Inferior parietal cortex (tissue), 1 donor: ENCODE results near the gene TUBA3D.
"Not testable (repeated sequence)": the region's sequence is repeated elsewhere in the genome, so short reads cannot be mapped to it uniquely, and the experiment has no call there.

Experiments
- DNase-seq: peaks from one replicate; pipeline ENCODE4 v3.0.0-alpha.2; 2016; ENCODE audit errors: extremely low spot score

Gene TUBA3D

GRCh38 chr2:131475831-131476230, at the start of gene TUBA3D:
Gene TUBA3D (plus strand): TSS chr2:131476119. CDS start chr2:131476200, 81 bp downstream.
- DNase-seq: no peak

- DNase-seq: no peak
Measured at GRCh38 chr2:131426727-131427126, 49.2 kb upstream of the TUBA3D start.

GRCh38 chr2:131431336-131431735, 44.6 kb upstream of the TUBA3D start:
- no peak for DNase-seq

GRCh38 chr2:131440742-131441468, 35.0 kb upstream of the TUBA3D start:
- not testable (repeated sequence) for DNase-seq

GRCh38 chr2:131444736-131445514, 31.0 kb upstream of the TUBA3D start:
- DNase-seq: not testable (repeated sequence)

GRCh38 chr2:131445515-131445797, 30.5 kb upstream of the TUBA3D start:
- DNase-seq: not testable (repeated sequence)

- DNase-seq: no peak
Measured at GRCh38 chr2:131445896-131446295, 30.0 kb upstream of the TUBA3D start.

- not testable (repeated sequence) for DNase-seq
Measured at GRCh38 chr2:131447981-131448380, 27.9 kb upstream of the TUBA3D start.

- not testable (repeated sequence) for DNase-seq
Measured at GRCh38 chr2:131451265-131451949, 24.5 kb upstream of the TUBA3D start.

- DNase-seq: not testable (repeated sequence)
Measured at GRCh38 chr2:131454914-131455313, 21.0 kb upstream of the TUBA3D start.

GRCh38 chr2:131467722-131468121, 8.2 kb upstream of the TUBA3D start:
- DNase-seq: not testable (repeated sequence)

GRCh38 chr2:131470944-131471343, 5.0 kb upstream of the TUBA3D start:
- not testable (repeated sequence) for DNase-seq

GRCh38 chr2:131471624-131472023, 4.3 kb upstream of the TUBA3D start:
- DNase-seq: not testable (repeated sequence)

GRCh38 chr2:131473266-131473665, 2.7 kb upstream of the TUBA3D start:
- DNase-seq: not testable (repeated sequence)

- DNase-seq: not testable (repeated sequence)
Measured at GRCh38 chr2:131476363-131476762, 444 bp downstream of the TUBA3D start.

GRCh38 chr2:131477227-131477626, 1.3 kb downstream of the TUBA3D start:
- not testable (repeated sequence) for DNase-seq

- DNase-seq: not testable (repeated sequence)
Measured at GRCh38 chr2:131478074-131478849, 2.3 kb downstream of the TUBA3D start.

GRCh38 chr2:131478850-131479461, 3.0 kb downstream of the TUBA3D start:
- DNase-seq: not testable (repeated sequence)

- DNase-seq: not testable (repeated sequence)
Measured at GRCh38 chr2:131480351-131480750, 4.4 kb downstream of the TUBA3D start.

GRCh38 chr2:131482506-131483155, 6.7 kb downstream of the TUBA3D start:
- not testable (repeated sequence) for DNase-seq
